K562 (cell line): ENCODE measurements around the gene S100G.

ENCODE experiments used
- BRCA1 ChIP-seq, 2 experiments: fragments of 450-650 bp in 1 of 2; sonication (generic) in 1 of 2; formaldehyde crosslinking in 1 of 2; IDR thresholded peaks; 2 replicates each; pipeline versions ENCODE4 v1.5.0 to v1.6.1; 2017 to 2020; ENCODE audit warnings: mild to moderate bottlenecking in 1 of 2, missing genetic modification reagents in 1 of 2
- CTCF ChIP-seq, 3 experiments: IDR thresholded peaks in 2 of 3; conservative IDR thresholded peaks in 1 of 3; 2 replicates each; pipeline ENCODE4 v1.5.1; 2011 to 2012; ENCODE audit warnings: low read length in 3 of 3, mild to moderate bottlenecking in 3 of 3, control low read depth in 2 of 3, improper control_type of control experiment in 1 of 3, inconsistent platforms in 1 of 3, low read depth in 1 of 3, mixed read lengths in 1 of 3, moderate library complexity in 1 of 3; ENCODE audit not compliant: insufficient read depth in 2 of 3
- ETV6 ChIP-seq, 3 experiments: fragments of 150-350 bp in 1 of 3; sonication (generic) in 1 of 3; formaldehyde crosslinking in 1 of 3; IDR thresholded peaks; 2 replicates each; pipeline versions ENCODE4 v1.6.1 to v1.8.0; 2014 to 2022; ENCODE audit warnings: borderline replicate concordance in 2 of 3, low read depth in 2 of 3, antibody characterized with exemption in 1 of 3, low read length in 1 of 3, mild to moderate bottlenecking in 1 of 3, missing genetic modification reagents in 1 of 3
- KDM5B ChIP-seq: fragments of 200-600 bp; sonication (generic); IDR thresholded peaks from 2 replicates; pipeline ENCODE4 v1.6.1; 2012; ENCODE audit warnings: low read depth, mild to moderate bottlenecking, moderate library complexity, low read length, control low read depth, inconsistent platforms; ENCODE audit not compliant: insufficient replicate concordance
- KLF1 ChIP-seq: fragments of 450-650 bp; IDR thresholded peaks from 2 replicates; pipeline ENCODE4 v1.6.1; 2016; ENCODE audit warnings: missing genetic modification characterization, missing compliant biosample characterization
- MED1 ChIP-seq: sonication (generic); formaldehyde crosslinking; IDR thresholded peaks from 2 replicates; pipeline ENCODE4 v1.8.1; 2023; ENCODE audit warnings: missing genetic modification reagents, borderline replicate concordance
- MITF ChIP-seq: IDR thresholded peaks from 2 replicates; pipeline ENCODE4 v1.6.1; 2014; ENCODE audit warnings: antibody characterized with exemption
- ZBTB17 ChIP-seq: fragments of 450-650 bp; formaldehyde crosslinking; IDR thresholded peaks from 2 replicates; pipeline ENCODE4 v1.4.0; 2020; ENCODE audit warnings: mild to moderate bottlenecking
- ZNF311 ChIP-seq: fragments of 250-450 bp; sonication (Bioruptor Pico); IDR thresholded peaks from 2 replicates; pipeline ENCODE4 v1.4.0; 2020; ENCODE audit warnings: mild to moderate bottlenecking, moderate library complexity
- ZNF324 ChIP-seq: fragments of 250-450 bp; sonication (Bioruptor Pico); IDR thresholded peaks from 2 replicates; pipeline ENCODE4 v1.4.0; 2020; ENCODE audit warnings: mild to moderate bottlenecking

GRCh38 chrX:16651391-16652024 lies 1.6 kb downstream of the S100G start:
- no peak for TF ChIP-seq MED1 (CRISPR knock-in tag)
- no peak for TF ChIP-seq CTCF (IDR thresholded peaks at IDR 0.05 in 2 of 3, conservative IDR thresholded peaks at IDR 0.05 in 1 of 3; ENCODE audit: insufficient read depth in 2 of 3, low read depth in 1 of 3, low read length in 3 of 3)
- no peak for TF ChIP-seq ZNF311 (CRISPR knock-in tag)
- no peak for TF ChIP-seq MITF
- TF ChIP-seq ETV6 (IDR thresholded peaks at IDR 0.05; ENCODE audit: borderline replicate concordance in 1 of 2, low read depth in 2 of 2, low read length in 1 of 2): no peak
- no peak for TF ChIP-seq ETV6 (CRISPR knock-in tag; IDR thresholded peaks at IDR 0.05; ENCODE audit: borderline replicate concordance)
- no peak for TF ChIP-seq ZNF324 (CRISPR knock-in tag)
- no peak for TF ChIP-seq BRCA1 (IDR thresholded peaks at IDR 0.05)
- no peak for TF ChIP-seq BRCA1 (CRISPR knock-in tag; IDR thresholded peaks at IDR 0.05)
- no peak for TF ChIP-seq ZBTB17
- TF ChIP-seq KDM5B: no peak
- TF ChIP-seq KLF1 (tag): no peak
